Motor neuron (in vitro differentiated cells): Measurements from ENCODE around the gene F13A1. TPM values are rescaled to one million over a fixed set of nuclear protein-coding genes. Genes with fewer than 3 reads are reported as not detected.

Experiments
- ATAC-seq, 8 experiments: fragments of 200-7000 bp; cut with Tn5 transposase; replicated peaks in 6 of 8; 2 replicates each; pipeline ENCODE4 v1.8.0; 2021; ENCODE audit warnings: mild to moderate bottlenecking in 8 of 8, moderate library complexity in 8 of 8
- H3K27ac ChIP-seq, 2 donors: fragments of 250-450 bp; sonication (Bioruptor Pico); 2 replicates each; pipeline ENCODE4 v1.9.0; 2021; ENCODE audit warnings: antibody characterized with exemption in 2 of 2, mild to moderate bottlenecking in 2 of 2, moderate library complexity in 1 of 2
- H3K4me1 ChIP-seq, 2 donors: fragments of 250-450 bp; sonication (Bioruptor Pico); replicated peaks in 1 of 2; 2 replicates each; pipeline ENCODE4 v1.6.1; 2021; ENCODE audit warnings: antibody characterized with exemption in 2 of 2, mild to moderate bottlenecking in 2 of 2, moderate library complexity in 1 of 2
- H3K4me3 ChIP-seq, 5 donors: fragments of 250-450 bp; sonication (Bioruptor Pico); 2 replicates each; pipeline ENCODE4 v1.9.0; 2021; ENCODE audit warnings: antibody characterized with exemption in 5 of 5, mild to moderate bottlenecking in 5 of 5, moderate library complexity in 4 of 5
- WGBS, 10 experiments: fragments of 450-650 bp; shearing (Covaris generic); methylation state at CpG; one replicate each; pipeline ENCODE4 v1.0.0; 2022; 5-methylcytosine and 5-hydroxymethylcytosine counted together
- in situ Hi-C, 9 experiments: fragments of 400-800 bp; cut with MboI; loops; one replicate each; pipeline ENCODE4 v1.15.0; 2021; ENCODE audit warnings: low sequenced_read_pairs in 9 of 9, low pct_unique_long_range_greater_than_20kb in 2 of 9; ENCODE audit not compliant: unreplicated experiment in 9 of 9
- total RNA-seq, 8 experiments: library from RNA; unstranded; fragments of 300-600 nt; gene quantifications; 2 replicates each; pipeline versions ENCODE4 v1.2.3 to v1.2.4, GENCODE V29; 2022

Gene F13A1
- total RNA-seq, 8 experiments from 2014 or later: 0.09 to 1.4 (median 0.22) TPM; not detected in 3

DNA sequence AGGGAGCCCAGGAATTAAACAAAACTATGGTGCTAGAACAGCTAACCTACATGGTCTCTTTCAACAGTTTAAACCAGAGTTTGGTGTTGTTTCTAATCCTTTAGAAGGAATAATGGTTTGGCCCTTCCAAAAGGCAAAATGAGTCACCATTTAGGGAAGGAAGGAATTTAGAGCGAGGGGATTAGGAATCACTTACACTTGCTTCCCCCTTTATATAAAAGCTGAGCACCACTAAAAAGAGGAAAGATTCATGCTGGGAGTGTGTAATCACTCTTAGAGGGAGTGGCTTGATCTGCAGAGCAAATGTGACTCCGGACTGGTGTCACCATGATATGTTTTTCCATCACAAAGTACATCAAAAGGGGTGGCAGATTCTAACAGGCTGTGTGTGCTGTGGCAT lies 63.6 kb downstream of the F13A1 start:
- in situ Hi-C loops: no loop called here
- no peak for ATAC-seq
- peaks cover 23% of the 10 kb centered on the region in 2 donors for H3K4me1 ChIP-seq
- H3K27ac ChIP-seq: no peak overlapping the region
- WGBS, 10 experiments: 19 to 82% (median 64%) methylated on average over 1 to 2 of the region's 2 CpGs; no CpG with 5 or more reads in 2 of the 10 experiments
- no peak overlapping the region for H3K4me3 ChIP-seq

DNA sequence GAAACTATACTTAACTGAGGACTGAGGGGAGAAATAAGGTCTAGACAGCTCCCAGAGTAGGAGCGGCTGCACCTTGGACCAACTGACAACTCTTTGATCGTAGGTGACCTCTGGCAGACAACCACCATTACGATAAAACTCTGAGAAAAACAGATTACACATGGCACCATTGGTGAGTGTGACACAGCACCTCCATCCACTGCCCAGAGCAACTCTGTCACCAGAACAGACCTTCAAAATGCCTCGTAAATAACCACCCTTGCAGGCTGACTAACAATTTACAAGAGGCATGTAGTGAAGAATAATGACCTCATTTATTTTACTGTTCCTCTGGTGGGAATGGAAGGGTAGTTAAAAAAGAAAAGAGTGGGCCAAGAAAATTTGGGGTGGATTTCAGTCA lies 64.2 kb downstream of the F13A1 start:
- Histone ChIP-seq H3K27ac (no peak overlapping the region), H3K4me3 (no peak overlapping the region), H3K4me1 (peaks cover 23% of the 10 kb centered on the region in 2 donors)
- 42 to 100% (median 88%) methylated on average over 1 to 4 of the region's 4 CpGs; no CpG with 5 or more reads in 2 of the 10 experiments for WGBS, 10 experiments
- in situ Hi-C loops: no loop called here
- peak in 3 of 8 experiments; percentile 32 to 66 (median 39) for ATAC-seq

DNA sequence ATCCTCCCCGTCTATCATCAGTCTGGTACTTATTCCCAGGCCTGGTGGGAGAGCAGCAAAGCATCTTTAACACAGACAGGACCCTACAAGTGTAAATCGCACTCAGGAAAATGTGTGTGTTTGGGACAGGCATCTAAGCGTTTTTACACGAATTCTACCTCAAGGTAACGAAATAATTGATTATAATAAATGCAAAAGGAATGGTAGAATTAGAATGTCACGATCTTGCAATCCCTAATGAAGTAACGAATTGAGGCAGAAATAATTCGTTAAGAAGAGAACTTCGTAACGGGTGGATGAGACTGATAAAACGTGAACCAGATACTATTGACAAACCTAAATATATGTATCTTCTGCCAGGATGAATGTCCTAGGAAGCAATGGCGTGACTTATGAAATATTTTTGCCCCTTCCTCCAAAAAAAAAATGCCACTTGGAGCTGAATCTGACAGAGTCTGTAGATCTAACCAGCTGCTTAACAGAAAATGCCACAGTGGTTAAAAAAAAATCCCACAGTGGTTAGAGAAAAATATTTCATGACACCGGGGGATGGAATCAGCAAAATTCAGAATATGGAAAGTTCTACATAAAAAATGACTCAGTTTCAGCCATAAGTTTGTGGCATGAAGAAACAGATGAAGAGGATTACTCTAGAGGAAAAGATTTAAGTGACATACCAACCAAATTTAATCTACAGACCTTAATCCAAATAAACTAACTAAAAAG lies 68.7 kb downstream of the F13A1 start:
- WGBS, 10 experiments: 22 to 89% (median 67%) methylated on average over 4 to 13 of the region's 13 CpGs; no CpG with 5 or more reads in 1 of the 10 experiments
- no peak for ATAC-seq
- Histone ChIP-seq H3K4me3 (no peak overlapping the region), H3K27ac (no peak overlapping the region), H3K4me1 (peaks cover 9 to 10% of the 10 kb centered on the region in 2 donors)
- in situ Hi-C loops: no loop called here

- WGBS, 10 experiments: 0 to 74% (median 42%) methylated on average over 1 to 2 of the region's 2 CpGs; no CpG with 5 or more reads in 2 of the 10 experiments
- H3K4me1 ChIP-seq: peaks cover 0 to 2% of the 10 kb centered on the region in 2 donors
- H3K4me3 ChIP-seq: no peak overlapping the region
- in situ Hi-C loops: no loop called here
- no peak for ATAC-seq
- H3K27ac ChIP-seq: no peak overlapping the region
Observed at GRCh38 chr6:6248651-6249050, 71.8 kb downstream of the F13A1 start.

DNA sequence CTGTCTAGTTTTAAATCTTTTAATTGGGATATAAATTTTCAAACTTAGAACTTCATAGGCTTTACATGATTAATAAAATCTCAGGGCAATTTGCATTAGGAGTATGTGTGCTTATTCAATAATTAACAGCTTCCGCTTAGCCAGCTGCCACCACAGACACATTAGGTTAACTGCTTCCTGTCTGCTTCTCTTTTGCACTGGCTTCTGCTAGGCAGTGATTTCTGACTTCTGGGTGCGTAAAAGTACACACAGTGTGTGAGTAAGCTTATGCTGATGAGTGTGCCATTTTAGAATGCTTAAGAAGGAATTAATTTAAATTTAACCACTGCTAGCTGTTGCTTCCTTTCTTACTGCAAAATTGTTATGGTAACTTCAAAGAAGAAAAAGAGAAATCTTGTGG lies 73.9 kb downstream of the F13A1 start:
- no peak overlapping the region for H3K4me3 ChIP-seq
- H3K27ac ChIP-seq: no peak overlapping the region
- in situ Hi-C loops: no loop called here
- H3K4me1 ChIP-seq: peaks cover 0 to 2% of the 10 kb centered on the region in 2 donors
- 0 to 92% (median 44%) methylated on average over 1 to 2 of the region's 2 CpGs; no CpG with 5 or more reads in 3 of the 10 experiments for WGBS, 10 experiments
- ATAC-seq: peak in 3 of 8 experiments; percentile 48 to 71 (median 67)

DNA sequence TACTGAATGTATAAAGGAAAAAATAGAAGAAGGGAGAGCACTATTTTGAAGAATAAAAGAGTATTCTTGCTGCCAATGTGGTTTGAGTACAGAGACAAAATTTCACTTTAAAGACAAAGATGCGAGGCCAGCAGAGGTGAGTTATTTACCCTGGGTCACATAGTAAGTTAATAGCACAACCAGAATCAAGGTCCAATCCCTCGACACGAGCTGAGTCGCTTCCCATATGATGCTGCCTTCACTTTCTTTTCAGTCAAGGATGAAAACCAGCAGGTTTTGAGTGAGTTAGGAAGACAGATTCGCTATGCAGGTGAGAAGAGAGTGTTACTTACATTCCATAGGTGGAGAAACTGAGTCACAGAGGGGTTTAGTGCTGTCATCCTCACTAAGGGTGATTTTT lies 75.8 kb downstream of the F13A1 start:
- ATAC-seq: no peak
- in situ Hi-C loops: no loop called here
- H3K4me3 ChIP-seq: no peak overlapping the region
- WGBS, 10 experiments: 40 to 93% (median 87%) methylated on average over 1 to 4 of the region's 5 CpGs; no CpG with 5 or more reads in 3 of the 10 experiments
- no peak overlapping the region for H3K27ac ChIP-seq
- H3K4me1 ChIP-seq: peaks cover 8% of the 10 kb centered on the region in 2 donors

DNA sequence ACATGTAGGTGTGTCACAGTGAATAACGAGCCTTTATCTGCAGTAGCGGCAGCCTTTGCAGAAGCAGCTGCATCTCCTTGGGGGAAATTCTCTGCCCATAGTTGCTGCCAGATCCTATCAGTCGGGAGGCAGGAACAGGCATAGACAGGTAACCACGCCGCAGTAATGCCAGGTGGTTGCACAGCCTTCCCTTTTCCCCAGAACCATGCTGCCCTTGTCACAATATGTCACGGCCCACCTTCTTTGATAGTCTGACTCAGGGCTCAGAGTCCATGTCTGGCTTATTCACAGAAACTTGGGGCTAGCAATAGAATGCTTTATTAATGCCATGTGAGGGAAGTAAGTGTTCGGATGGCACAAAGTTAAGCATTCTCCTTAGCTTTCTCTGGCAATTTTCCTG lies 76.6 kb downstream of the F13A1 start:
- no peak for ATAC-seq
- Histone ChIP-seq H3K4me1 (peaks cover 8 to 12% of the 10 kb centered on the region in 2 donors), H3K27ac (no peak overlapping the region), H3K4me3 (no peak overlapping the region)
- in situ Hi-C loops: no loop called here
- 13 to 100% (median 67%) methylated on average over 1 to 7 of the region's 7 CpGs; no CpG with 5 or more reads in 2 of the 10 experiments for whole genome bisulfite sequencing, 10 experiments

- peak in 5 of 8 experiments; percentile 37 to 99 (median 99) for ATAC-seq
- in situ Hi-C loops: no loop called here
- H3K4me1 ChIP-seq: peaks cover 6 to 12% of the 10 kb centered on the region in 2 donors
- 17 to 70% (median 36%) methylated on average over 2 to 4 of the region's 5 CpGs for WGBS, 10 experiments
- no peak overlapping the region for H3K4me3 ChIP-seq
- H3K27ac ChIP-seq: peak overlapping the region; percentile 16 to 49
Observed at GRCh38 chr6:6239598-6240581, 80.6 kb downstream of the F13A1 start.

DNA sequence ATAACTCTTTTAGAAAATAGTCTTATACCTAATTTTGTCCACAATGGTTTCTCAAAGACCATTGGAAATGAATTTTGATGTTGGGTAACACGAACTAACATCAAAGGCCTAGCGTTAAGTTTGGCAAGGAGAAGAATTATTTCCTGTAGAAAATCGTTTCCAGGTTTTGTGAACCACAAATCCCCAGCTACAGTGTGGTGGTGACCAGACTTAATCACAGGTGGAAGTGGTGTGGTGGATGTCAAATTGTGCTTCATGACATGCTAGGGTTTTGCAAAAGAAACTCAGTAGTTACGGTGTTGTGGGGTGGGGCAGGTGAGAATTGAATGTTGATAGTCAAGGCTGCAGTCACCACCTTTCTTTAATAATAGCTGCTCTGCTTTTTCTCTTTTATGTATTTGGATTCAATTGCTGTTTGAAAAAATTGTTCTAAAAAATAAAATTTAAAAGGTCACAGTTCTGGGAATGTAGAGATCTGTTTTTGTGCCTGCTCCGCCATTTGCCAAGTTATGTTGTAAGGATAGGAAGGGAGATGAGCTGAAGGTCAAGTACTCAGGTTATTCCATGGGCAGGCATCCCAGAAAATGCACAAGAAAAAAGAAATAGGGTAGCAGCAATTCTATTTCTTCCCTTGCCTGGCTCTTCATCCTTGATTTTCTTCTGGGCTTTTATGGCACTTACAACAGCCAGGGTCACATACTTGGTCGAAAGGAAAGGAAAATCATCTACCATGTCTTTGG lies 83.6 kb downstream of the F13A1 start:
- WGBS, 10 experiments: 17 to 90% (median 82%) methylated on average over 2 to 6 of the region's 6 CpGs
- no peak overlapping the region for H3K27ac ChIP-seq
- ATAC-seq: no peak

GRCh38 chr6:6235786-6236185 lies 84.7 kb downstream of the F13A1 start:
- no peak for ATAC-seq
- Histone ChIP-seq H3K27ac (no peak overlapping the region), H3K4me1 (peaks cover 6 to 12% of the 10 kb centered on the region in 2 donors), H3K4me3 (no peak overlapping the region)
- in situ Hi-C loops: no loop called here
- 44 to 100% (median 59%) methylated on average over 1 to 2 of the region's 2 CpGs for WGBS, 10 experiments

More for the DNA sequence above, 83.6 kb downstream of the F13A1 start:
- in situ Hi-C loops: no loop called here
- Histone ChIP-seq H3K4me1 (peaks cover 6 to 12% of the 10 kb centered on the region in 2 donors), H3K4me3 (no peak overlapping the region)

- H3K4me3 ChIP-seq: no peak overlapping the region
- no peak overlapping the region for H3K27ac ChIP-seq
- in situ Hi-C loops: no loop called here
- 0 to 89% (median 58%) methylated on average over 1 of the region's 1 CpG for WGBS, 10 experiments
- peaks cover 2 to 8% of the 10 kb centered on the region in 2 donors for H3K4me1 ChIP-seq
- ATAC-seq: no peak
Observed at GRCh38 chr6:6234963-6235362, 85.5 kb downstream of the F13A1 start.

DNA sequence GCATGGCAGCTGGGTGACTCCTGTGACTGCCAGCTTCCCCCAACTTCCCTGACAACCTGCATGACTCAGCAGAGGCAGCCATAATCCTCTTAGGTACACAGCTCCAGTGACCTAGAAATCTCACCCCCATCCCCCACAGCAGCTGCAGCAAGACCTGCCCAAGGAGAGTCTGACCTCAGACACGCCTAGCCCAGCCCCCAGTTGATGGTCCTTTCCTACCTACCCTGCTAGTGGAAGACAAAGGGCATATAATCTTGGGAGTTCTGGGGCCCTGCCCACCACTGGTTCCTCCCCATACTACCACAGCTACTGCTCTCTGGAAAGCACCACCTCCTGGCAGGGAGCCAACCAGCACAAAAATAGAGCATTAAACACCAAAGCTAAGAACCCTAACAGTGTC lies 90.2 kb downstream of the F13A1 start:
- no peak for ATAC-seq
- in situ Hi-C loops: no loop called here
- H3K27ac ChIP-seq: no peak overlapping the region
- no CpG with 5 or more reads among the region's 1 CpG for WGBS, 10 experiments
- peaks cover 4 to 6% of the 10 kb centered on the region in 2 donors for H3K4me1 ChIP-seq
- H3K4me3 ChIP-seq: no peak overlapping the region
